Keratinocyte (primary cell): ENCODE data around the gene MEIS3. TPM values are rescaled to one million over a fixed set of nuclear protein-coding genes. Genes with fewer than 3 reads are reported as not detected.

Source experiments
- DNase-seq: peaks from one replicate; pipeline ENCODE4 v3.0.0-alpha.2; 2011; ENCODE audit warnings: low read depth, missing footprints, low spot score
- FAIRE-seq: peaks from 2 replicates; lab custom pipeline; 2011; peaks lifted over from hg19 to GRCh38; lab: Jason Lieb, UNC
- H2AFZ ChIP-seq: 2 replicates; pipeline ENCODE4 v1.6.0; 2012; ENCODE audit warnings: low read length, control low read depth, inconsistent platforms; ENCODE audit not compliant: control insufficient read depth
- H3K27ac ChIP-seq: 2 replicates; pipeline ENCODE4 v1.5.1; 2011; ENCODE audit warnings: low read length; ENCODE audit not compliant: control insufficient read depth, insufficient read depth
- H3K27me3 ChIP-seq: 3 replicates; pipeline ENCODE4 v1.6.0; 2011; ENCODE audit warnings: low read length; ENCODE audit not compliant: control insufficient read depth, insufficient read depth; ENCODE audit errors: extremely low read depth
- H3K36me3 ChIP-seq, 2 experiments: 2 replicates in 1 of 2; 3 replicates in 1 of 2; pipeline ENCODE4 v1.5.1; 2011; ENCODE audit warnings: low read length in 2 of 2, mild to moderate bottlenecking in 1 of 2; ENCODE audit not compliant: control insufficient read depth in 2 of 2, insufficient read depth in 2 of 2; ENCODE audit errors: extremely low read depth in 1 of 2
- H3K4me1 ChIP-seq: 3 replicates; pipeline ENCODE4 v1.5.1; 2011; ENCODE audit warnings: low read length; ENCODE audit not compliant: control insufficient read depth, insufficient read depth; ENCODE audit errors: extremely low read depth
- H3K4me2 ChIP-seq: 3 replicates; pipeline ENCODE4 v1.6.0; 2011; ENCODE audit warnings: low read depth, low read length; ENCODE audit not compliant: control insufficient read depth, insufficient read depth; ENCODE audit errors: extremely low read depth
- H3K4me3 ChIP-seq, 3 experiments: fragments of 200-600 bp in 1 of 3; sonication (generic) in 1 of 3; 2 replicates in 2 of 3; 3 replicates in 1 of 3; pipeline ENCODE4 v1.5.1; 2011 to 2016; ENCODE audit warnings: low read length in 3 of 3, mild to moderate bottlenecking in 3 of 3, control low read depth in 2 of 3, inconsistent platforms in 1 of 3, low read depth in 1 of 3, mixed read lengths in 1 of 3, mixed run types in 1 of 3, moderate library complexity in 1 of 3; ENCODE audit not compliant: control insufficient read depth in 2 of 3, insufficient read depth in 2 of 3; ENCODE audit errors: extremely low read depth in 1 of 3
- H3K79me2 ChIP-seq: 2 replicates; pipeline ENCODE4 v1.6.0; 2012; ENCODE audit warnings: low read length; ENCODE audit not compliant: control insufficient read depth, insufficient read depth
- H3K9ac ChIP-seq: 3 replicates; pipeline ENCODE4 v1.6.0; 2011; ENCODE audit warnings: low read length; ENCODE audit not compliant: control insufficient read depth, insufficient read depth; ENCODE audit errors: extremely low read depth
- H3K9me1 ChIP-seq: 3 replicates; pipeline ENCODE4 v1.6.0; 2011; ENCODE audit warnings: low read length; ENCODE audit not compliant: control insufficient read depth, insufficient read depth; ENCODE audit errors: extremely low read depth
- H3K9me3 ChIP-seq: 2 replicates; pipeline ENCODE4 v1.5.1; 2012; ENCODE audit warnings: low read depth, low read length; ENCODE audit not compliant: control insufficient read depth
- H4K20me1 ChIP-seq: 3 replicates; pipeline ENCODE4 v1.6.0; 2011; ENCODE audit warnings: low read length; ENCODE audit not compliant: control insufficient read depth, insufficient read depth; ENCODE audit errors: extremely low read depth
- EZH2 ChIP-seq: IDR thresholded peaks from one replicate; pipeline ENCODE4 v1.6.1; 2012; ENCODE audit warnings: inconsistent platforms, mild to moderate bottlenecking, low read length, moderate library complexity
- dilution Hi-C: fragments of 300-500 bp; cut with MboI; formaldehyde crosslinking; loops from one replicate; pipeline ENCODE4 v1.7.0; 2020; ENCODE audit warnings: low sequenced_read_pairs; ENCODE audit not compliant: extremely low pct_ligation_motif_present
- polyA plus RNA-seq, 5 experiments: library from polyadenylated mRNA; depleted of rRNA in 3 of 5; stranded (reverse) in 3 of 5; stranded (forward) in 1 of 5; unstranded in 1 of 5; fragments of >200 nt; gene quantifications; 1 replicate in 1 of 5; 2 replicates in 3 of 5; 3 replicates in 1 of 5; pipeline versions ENCODE4 v1.2.1 to v1.2.3, GENCODE V29; 2011 to 2012; ENCODE audit warnings: missing spikeins in 2 of 5, low read depth in 1 of 5, low replicate concordance in 1 of 5
- TF ChIP-seq, protein P1 (sequence below), 3 experiments: IDR thresholded peaks in 1 of 3; conservative IDR thresholded peaks in 1 of 3; optimal IDR thresholded peaks in 1 of 3; 2 replicates in 2 of 3; 3 replicates in 1 of 3; pipeline versions ENCODE3 to v1.5.1; 2011; ENCODE audit warnings: low read length in 3 of 3, mild to moderate bottlenecking in 3 of 3, moderate library complexity in 2 of 3, control low read depth in 1 of 3, inconsistent platforms in 1 of 3; ENCODE audit not compliant: insufficient read depth in 2 of 3; ENCODE audit errors: extremely low read depth in 1 of 3

The MEIS3 gene
- polyA plus RNA-seq, 1 donor (not counting 4 experiments of a cell fraction or from before 2014, with no cell fraction given): 1.7 TPM

DNA sequence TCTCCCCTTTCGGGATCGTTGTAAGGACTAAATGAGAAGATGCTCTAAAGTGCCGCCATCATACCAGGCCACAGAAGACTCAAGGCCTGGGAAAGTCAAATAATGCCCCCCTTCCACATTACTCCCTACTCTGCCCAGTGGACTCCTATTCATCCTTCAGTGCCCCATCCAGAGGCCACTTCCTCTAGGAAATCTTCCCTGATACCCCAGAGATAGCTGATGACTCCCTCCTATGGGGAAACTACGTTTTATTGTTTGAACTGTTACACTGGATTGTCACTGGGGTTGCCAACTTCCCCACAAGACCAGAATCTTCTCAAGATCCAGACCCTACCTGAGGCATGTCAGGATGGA, 14.2 kb downstream of the MEIS3 start:
- dilution Hi-C loops: no loop called here
- H3K27me3 ChIP-seq: peaks cover 21% of the 10 kb centered on the region

DNA sequence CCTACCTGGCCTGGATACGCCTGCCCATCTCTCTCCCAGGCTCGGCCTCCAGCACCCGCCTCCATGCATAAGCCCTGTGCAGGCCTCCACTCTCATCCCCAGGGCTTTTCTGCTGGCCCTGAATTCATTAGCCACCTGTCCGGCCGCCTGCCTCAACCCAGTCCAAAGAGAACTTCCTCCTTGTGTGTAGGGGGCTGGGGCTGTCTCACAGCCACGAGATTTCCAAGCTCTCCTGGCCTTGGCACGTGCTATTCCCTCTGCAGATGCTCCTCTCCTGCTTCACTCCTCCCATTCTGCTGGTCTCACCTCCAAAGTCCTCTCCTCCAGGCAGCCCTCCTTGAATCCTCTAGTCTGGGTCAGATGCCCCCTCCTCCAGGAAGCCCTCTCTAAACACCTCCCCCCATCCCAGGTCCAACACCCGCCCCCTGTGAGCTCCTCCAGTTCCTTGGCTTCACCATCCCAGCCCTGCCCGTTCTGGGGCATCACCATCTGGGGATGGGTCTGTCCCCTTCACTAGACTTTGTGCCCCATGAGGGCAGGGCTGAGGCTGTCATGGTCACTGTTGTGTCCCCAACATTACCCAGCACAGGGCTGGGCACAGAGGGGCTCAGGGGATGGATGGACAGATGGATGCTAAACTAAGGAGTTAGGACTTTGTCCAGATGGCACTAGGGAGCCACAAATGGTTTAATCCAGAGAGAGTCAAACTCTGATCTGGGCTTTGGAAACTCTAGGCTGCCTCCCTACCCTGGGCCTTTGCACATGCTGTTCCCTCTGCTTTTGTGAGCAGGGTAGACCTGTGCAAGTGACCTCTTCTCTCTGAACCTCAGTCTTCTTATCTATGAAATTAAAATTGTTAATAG, 14.8 kb downstream of the MEIS3 start:
- peaks cover 21% of the 10 kb centered on the region for H3K27me3 ChIP-seq
- dilution Hi-C loops: no loop called here
- H3K4me2 ChIP-seq: no peak overlapping the region
- no peak for TF ChIP-seq EZH2
- TF ChIP-seq, protein P1, sequence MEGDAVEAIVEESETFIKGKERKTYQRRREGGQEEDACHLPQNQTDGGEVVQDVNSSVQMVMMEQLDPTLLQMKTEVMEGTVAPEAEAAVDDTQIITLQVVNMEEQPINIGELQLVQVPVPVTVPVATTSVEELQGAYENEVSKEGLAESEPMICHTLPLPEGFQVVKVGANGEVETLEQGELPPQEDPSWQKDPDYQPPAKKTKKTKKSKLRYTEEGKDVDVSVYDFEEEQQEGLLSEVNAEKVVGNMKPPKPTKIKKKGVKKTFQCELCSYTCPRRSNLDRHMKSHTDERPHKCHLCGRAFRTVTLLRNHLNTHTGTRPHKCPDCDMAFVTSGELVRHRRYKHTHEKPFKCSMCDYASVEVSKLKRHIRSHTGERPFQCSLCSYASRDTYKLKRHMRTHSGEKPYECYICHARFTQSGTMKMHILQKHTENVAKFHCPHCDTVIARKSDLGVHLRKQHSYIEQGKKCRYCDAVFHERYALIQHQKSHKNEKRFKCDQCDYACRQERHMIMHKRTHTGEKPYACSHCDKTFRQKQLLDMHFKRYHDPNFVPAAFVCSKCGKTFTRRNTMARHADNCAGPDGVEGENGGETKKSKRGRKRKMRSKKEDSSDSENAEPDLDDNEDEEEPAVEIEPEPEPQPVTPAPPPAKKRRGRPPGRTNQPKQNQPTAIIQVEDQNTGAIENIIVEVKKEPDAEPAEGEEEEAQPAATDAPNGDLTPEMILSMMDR (optimal IDR thresholded peaks at IDR 0.05 in 1 of 3, IDR thresholded peaks at IDR 0.05 in 1 of 3, conservative IDR thresholded peaks at IDR 0.05 in 1 of 3; ENCODE audit: extremely low read depth in 1 of 3, insufficient read depth in 2 of 3, low read length in 3 of 3): no peak
- H4K20me1 ChIP-seq: peaks cover 5% of the 10 kb centered on the region
- H3K4me3 ChIP-seq: no peak overlapping the region
- H3K27ac ChIP-seq: no peak overlapping the region
- no peaks in the 10 kb centered on the region for H3K79me2 ChIP-seq
- DNase-seq (no peak), FAIRE-seq (no peak)
- H3K36me3 ChIP-seq: no peaks in the 10 kb centered on the region
- no peak overlapping the region for H2AFZ ChIP-seq
- H3K9me1 ChIP-seq: no peaks in the 10 kb centered on the region
- H3K4me1 ChIP-seq: no peaks in the 10 kb centered on the region
- no peaks in the 10 kb centered on the region for H3K9me3 ChIP-seq
- H3K9ac ChIP-seq: no peak overlapping the region

More for the DNA sequence above, 14.2 kb downstream of the MEIS3 start:
- no peak overlapping the region for H3K4me2 ChIP-seq
- H3K9ac ChIP-seq: no peak overlapping the region
- H4K20me1 ChIP-seq: peaks cover 5% of the 10 kb centered on the region
- FAIRE-seq (no peak), DNase-seq (no peak)
- H3K9me1 ChIP-seq: no peaks in the 10 kb centered on the region
- no peaks in the 10 kb centered on the region for H3K79me2 ChIP-seq
- no peaks in the 10 kb centered on the region for H3K4me1 ChIP-seq
- no peak overlapping the region for H3K4me3 ChIP-seq
- TF ChIP-seq, protein P1 (optimal IDR thresholded peaks at IDR 0.05 in 1 of 3, IDR thresholded peaks at IDR 0.05 in 1 of 3, conservative IDR thresholded peaks at IDR 0.05 in 1 of 3; ENCODE audit: extremely low read depth in 1 of 3, insufficient read depth in 2 of 3, low read length in 3 of 3): no peak
- TF ChIP-seq EZH2: no peak
- H3K9me3 ChIP-seq: no peaks in the 10 kb centered on the region
- H3K36me3 ChIP-seq: no peaks in the 10 kb centered on the region
- no peak overlapping the region for H3K27ac ChIP-seq
- no peak overlapping the region for H2AFZ ChIP-seq
